ENCODE data around the gene AMER1. TPM values are rescaled to one million over a fixed set of nuclear protein-coding genes. Genes with fewer than 3 reads are reported as not detected.
A peak's percentile ranks its signal among the peaks of the same experiment; 100 is the strongest.

The AMER1 gene
- total RNA-seq, 1 experiment from 2014 or later, result 3.9 TPM

DNA sequence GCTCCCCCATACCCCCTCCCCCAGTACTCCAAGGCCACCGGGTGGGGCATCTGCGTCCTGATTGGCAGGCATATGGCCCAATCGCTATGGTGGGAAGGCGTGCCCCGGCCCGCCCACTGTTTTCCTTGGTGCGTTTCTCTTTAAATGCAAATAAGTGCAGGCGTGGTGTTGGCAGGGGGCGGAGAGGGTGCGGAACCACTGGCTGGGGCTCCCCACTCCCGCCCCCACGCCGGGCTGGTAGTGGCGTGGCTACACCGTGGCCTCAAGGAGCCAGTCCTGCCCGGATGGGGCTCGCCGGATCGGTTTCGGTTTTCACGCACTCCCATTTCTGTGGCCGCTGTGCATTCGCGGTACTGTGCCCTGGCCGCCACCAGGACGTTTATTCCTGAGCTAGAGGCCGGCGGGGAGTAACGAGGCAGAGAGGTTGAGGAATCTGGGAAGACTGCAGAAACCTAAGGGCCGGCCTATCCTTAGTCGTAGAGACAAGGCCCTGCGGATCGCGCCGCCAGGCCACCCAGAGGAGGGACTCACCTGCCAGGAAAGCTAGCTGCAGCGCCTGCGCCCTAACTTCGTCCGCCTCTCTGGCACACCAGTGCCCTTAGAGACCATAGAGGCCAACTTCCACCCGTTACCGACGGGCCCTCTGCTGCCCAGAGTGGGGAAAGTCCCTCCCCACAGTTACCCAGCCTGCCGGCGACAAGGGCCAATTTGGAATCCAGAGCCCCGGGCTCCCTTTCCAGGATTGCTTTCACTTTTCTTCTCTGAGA lies 410 bp upstream of the AMER1 start:
- ATAC-seq (peak; percentile 89), DNase-seq (peak; percentile 92)
- no peaks in the 10 kb centered on the region for H3K9me3 ChIP-seq (ENCODE audit: low read length)
- no peaks in the 10 kb centered on the region for H4K20me1 ChIP-seq (ENCODE audit: low read length)
- H3F3A ChIP-seq (ENCODE audit: low read length, unreplicated experiment), result no peaks in the 10 kb centered on the region
- no peaks in the 10 kb centered on the region for H3K9me2 ChIP-seq (replicated peaks; ENCODE audit: low read length)
- ChIA-PET CTCF (interaction anchor here (0.6 kb wide), 1 partner anchor 829 kb away, joined by 3 read pairs; the partner anchor contains the start of gene ZC3H12B), POLR2A (ENCODE audit: unreplicated experiment) (interaction anchor here (0.6 kb wide), 1 partner anchor 189 kb away, joined by 3 read pairs; no protein-coding TSS in a partner anchor)
- peak overlapping the region; percentile 95 for H3K4me2 ChIP-seq (ENCODE audit: low read length)
- BruUV-seq (replicated peaks), result TSS peak; percentile 93
- peak overlapping the region; percentile 88 for H3K4me3 ChIP-seq (ENCODE audit: low read length)
- peaks cover 20% of the 10 kb centered on the region for H3K79me2 ChIP-seq (ENCODE audit: low read length)
- H3K27me3 ChIP-seq (ENCODE audit: low read length), result no peaks in the 10 kb centered on the region
- intact Hi-C loops (cut with micrococcal nuclease), result loop anchor here (2.0 to 5.0 kb wide), 2 partner anchors 186 to 451 kb away; a partner anchor contains a TSS
- peak overlapping the region; percentile 88 for H3K27ac ChIP-seq (ENCODE audit: low read length)
- H2AFZ ChIP-seq (ENCODE audit: low read length), result peak overlapping the region; percentile 98
- H3K36me3 ChIP-seq (ENCODE audit: low read depth, low read length), result no peaks in the 10 kb centered on the region
- peaks cover 17% of the 10 kb centered on the region for H3K4me1 ChIP-seq (ENCODE audit: insufficient read depth, low read length)
- peak overlapping the region; percentile 86 for H3K9ac ChIP-seq (ENCODE audit: low read length)
- TF ChIP-seq, protein P1, sequence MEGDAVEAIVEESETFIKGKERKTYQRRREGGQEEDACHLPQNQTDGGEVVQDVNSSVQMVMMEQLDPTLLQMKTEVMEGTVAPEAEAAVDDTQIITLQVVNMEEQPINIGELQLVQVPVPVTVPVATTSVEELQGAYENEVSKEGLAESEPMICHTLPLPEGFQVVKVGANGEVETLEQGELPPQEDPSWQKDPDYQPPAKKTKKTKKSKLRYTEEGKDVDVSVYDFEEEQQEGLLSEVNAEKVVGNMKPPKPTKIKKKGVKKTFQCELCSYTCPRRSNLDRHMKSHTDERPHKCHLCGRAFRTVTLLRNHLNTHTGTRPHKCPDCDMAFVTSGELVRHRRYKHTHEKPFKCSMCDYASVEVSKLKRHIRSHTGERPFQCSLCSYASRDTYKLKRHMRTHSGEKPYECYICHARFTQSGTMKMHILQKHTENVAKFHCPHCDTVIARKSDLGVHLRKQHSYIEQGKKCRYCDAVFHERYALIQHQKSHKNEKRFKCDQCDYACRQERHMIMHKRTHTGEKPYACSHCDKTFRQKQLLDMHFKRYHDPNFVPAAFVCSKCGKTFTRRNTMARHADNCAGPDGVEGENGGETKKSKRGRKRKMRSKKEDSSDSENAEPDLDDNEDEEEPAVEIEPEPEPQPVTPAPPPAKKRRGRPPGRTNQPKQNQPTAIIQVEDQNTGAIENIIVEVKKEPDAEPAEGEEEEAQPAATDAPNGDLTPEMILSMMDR (conservative IDR thresholded peaks at IDR 0.05; ENCODE audit: low read depth, low read length), result peak; percentile 18; the same call in 1 of the 2 replicates
- TF ChIP-seq EZH2phosphoT487 (IDR thresholded peaks at IDR 0.05; ENCODE audit: borderline replicate concordance, low read length), result no peak

DNA sequence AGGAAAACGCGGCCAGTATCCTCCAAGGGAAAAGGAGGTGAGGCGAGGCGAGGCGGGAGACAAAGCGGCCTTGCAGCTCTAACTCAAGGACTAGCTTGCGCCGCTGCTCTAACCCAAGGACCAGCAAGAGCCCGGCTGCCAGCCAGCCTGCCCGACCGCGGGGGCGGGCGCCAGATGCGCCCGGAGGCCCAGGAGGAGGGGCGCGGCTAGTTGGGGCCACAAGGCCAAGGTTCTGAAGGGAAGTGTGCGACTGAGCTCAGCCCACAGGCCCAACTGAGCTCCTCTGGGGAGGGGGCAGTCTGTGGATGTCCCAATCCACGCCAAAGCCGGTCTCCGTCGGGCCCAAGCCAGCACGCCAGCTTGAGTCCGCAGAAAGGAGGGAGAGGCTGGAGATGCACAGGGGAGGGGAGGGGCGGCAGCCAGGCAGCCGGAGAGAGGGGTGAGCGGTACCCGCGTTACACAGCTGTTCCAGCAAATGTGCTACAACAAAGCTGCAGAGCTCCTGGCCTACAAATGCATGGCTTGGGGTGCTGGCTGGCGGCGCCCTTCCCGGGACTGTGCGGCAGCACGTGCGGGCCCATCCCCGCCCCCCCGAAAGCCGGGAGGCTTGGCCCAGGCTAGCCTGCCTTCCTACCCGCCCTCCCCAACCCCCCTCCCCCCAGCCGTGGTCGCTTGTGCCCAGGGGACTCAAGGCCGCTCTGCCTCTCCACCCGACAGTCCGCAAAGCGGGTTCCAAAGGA lies 637 bp downstream of the AMER1 start:
- no peaks in the 10 kb centered on the region for H3K27me3 ChIP-seq (ENCODE audit: low read length)
- ChIA-PET CTCF (no interaction called here), POLR2A (ENCODE audit: unreplicated experiment) (no interaction called here)

More for the DNA sequence above, 637 bp downstream of the AMER1 start:
- ATAC-seq (peak; percentile 17), DNase-seq (peak; percentile 25)
- peaks cover 20% of the 10 kb centered on the region for H3K79me2 ChIP-seq (ENCODE audit: low read length)
- BruUV-seq (replicated peaks), result no TSS peak
- no peaks in the 10 kb centered on the region for H4K20me1 ChIP-seq (ENCODE audit: low read length)
- H3K4me1 ChIP-seq (ENCODE audit: insufficient read depth, low read length), result peaks cover 17% of the 10 kb centered on the region
- intact Hi-C loops (cut with micrococcal nuclease), result loop anchor here (2.0 to 5.0 kb wide), 2 partner anchors 187 to 450 kb away; a partner anchor contains a TSS
- H3K4me3 ChIP-seq (ENCODE audit: low read length), result peak overlapping the region; percentile 88
- H3F3A ChIP-seq (ENCODE audit: low read length, unreplicated experiment), result no peaks in the 10 kb centered on the region
- peak overlapping the region; percentile 95 for H3K4me2 ChIP-seq (ENCODE audit: low read length)
- H3K36me3 ChIP-seq (ENCODE audit: low read depth, low read length), result no peaks in the 10 kb centered on the region
- H3K27ac ChIP-seq (ENCODE audit: low read length), result peak overlapping the region; percentile 57
- H3K9me3 ChIP-seq (ENCODE audit: low read length), result no peaks in the 10 kb centered on the region
- TF ChIP-seq EZH2 (IDR thresholded peaks at IDR 0.05; ENCODE audit: low read length, unreplicated experiment) (no peak), EZH2phosphoT487 (IDR thresholded peaks at IDR 0.05; ENCODE audit: borderline replicate concordance, low read length) (no peak)
- TF ChIP-seq, protein P1 (conservative IDR thresholded peaks at IDR 0.05; ENCODE audit: low read depth, low read length), result no peak
- no peaks in the 10 kb centered on the region for H3K9me2 ChIP-seq (replicated peaks; ENCODE audit: low read length)
- peak overlapping the region; percentile 86 for H3K9ac ChIP-seq (ENCODE audit: low read length)
- H2AFZ ChIP-seq (ENCODE audit: low read length), result peak overlapping the region; percentile 92

Measured in PC-3 (cell line).